Measurements from ENCODE around the gene PCDHGA9. TPM values are rescaled to one million over a fixed set of nuclear protein-coding genes. Genes with fewer than 3 reads are reported as not detected.

Gene PCDHGA9
- total RNA-seq, 2 donors from 2014 or later = 12.0 to 18.6 TPM

- H3K27me3 ChIP-seq (replicated peaks; ENCODE audit: insufficient read depth) = no peaks in the 10 kb centered on the region
- no peak for ATAC-seq (ENCODE audit: insufficient number of reproducible peaks, low FRiP score, low read depth)
- H3K36me3 ChIP-seq = peaks cover under 1% of the 10 kb centered on the region
- no peak for DNase-seq (ENCODE audit: low spot score)
- peaks cover 83% of the 10 kb centered on the region for H3K9me3 ChIP-seq
- H3K27ac ChIP-seq = no peak overlapping the region
- no peak overlapping the region for H3K4me3 ChIP-seq
- no peaks in the 10 kb centered on the region for H3K4me1 ChIP-seq (ENCODE audit: control insufficient read depth in 1 of 2, low read depth in 2 of 2)
- no peak for TF ChIP-seq CTCF (IDR thresholded peaks at IDR 0.05)
Observed at GRCh38 chr5:141434006-141434405, 31.4 kb downstream of the PCDHGA9 start.

GRCh38 chr5:141437221-141437620 lies 34.6 kb downstream of the PCDHGA9 start:
- ATAC-seq (ENCODE audit: insufficient number of reproducible peaks, low FRiP score, low read depth) (no peak), DNase-seq (ENCODE audit: low spot score) (no peak)
- H3K9me3 ChIP-seq = peaks cover 84% of the 10 kb centered on the region
- TF ChIP-seq CTCF (IDR thresholded peaks at IDR 0.05) = no peak
- H3K4me1 ChIP-seq (ENCODE audit: control insufficient read depth in 1 of 2, low read depth in 2 of 2) = no peaks in the 10 kb centered on the region
- no peaks in the 10 kb centered on the region for H3K27me3 ChIP-seq (replicated peaks; ENCODE audit: insufficient read depth)
- H3K27ac ChIP-seq = no peak overlapping the region
- peaks cover 6% of the 10 kb centered on the region for H3K36me3 ChIP-seq
- H3K4me3 ChIP-seq = no peak overlapping the region

DNA sequence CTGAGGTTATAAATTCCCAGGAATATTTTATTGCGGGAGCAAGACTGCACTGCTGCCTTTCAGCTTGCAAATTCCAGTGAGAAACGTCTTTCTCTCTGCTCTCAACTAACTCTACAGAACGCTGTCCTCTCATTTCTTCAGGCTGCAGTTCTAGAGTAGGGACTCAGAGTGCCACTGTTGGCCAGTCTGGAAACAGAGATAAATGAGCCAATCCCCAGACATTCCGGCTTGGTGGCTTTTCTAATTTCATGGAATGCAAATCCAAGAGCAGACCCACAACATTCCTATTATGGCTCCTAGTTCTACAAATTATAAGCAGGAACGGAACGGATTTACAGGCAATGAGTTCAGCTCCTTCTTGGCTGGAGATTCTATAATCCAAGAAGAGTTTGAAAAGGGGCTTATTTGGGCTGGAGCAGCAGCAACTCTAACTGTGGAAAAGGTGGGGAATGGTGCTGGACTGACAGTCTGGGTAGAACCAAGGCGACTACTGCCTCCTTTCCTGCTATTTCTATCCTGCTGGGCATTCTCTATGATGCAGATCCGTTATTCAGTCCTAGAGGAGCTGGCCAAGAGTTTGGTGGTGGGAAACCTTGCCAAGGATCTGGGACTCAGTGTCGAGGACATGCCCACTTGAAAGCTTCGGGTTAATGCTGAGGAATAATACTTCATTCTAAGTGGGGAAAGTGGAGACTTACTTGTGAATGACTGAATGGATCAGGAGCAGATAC lies 37.0 kb downstream of the PCDHGA9 start:
- no peak for ATAC-seq (ENCODE audit: insufficient number of reproducible peaks, low FRiP score, low read depth)
- H3K9me3 ChIP-seq = peaks cover 78% of the 10 kb centered on the region
- H3K36me3 ChIP-seq = peaks cover 6% of the 10 kb centered on the region
- no peak for DNase-seq (ENCODE audit: low spot score)
- H3K4me1 ChIP-seq (ENCODE audit: control insufficient read depth in 1 of 2, low read depth in 2 of 2) = no peaks in the 10 kb centered on the region
- H3K27me3 ChIP-seq (replicated peaks; ENCODE audit: insufficient read depth) = no peaks in the 10 kb centered on the region
- H3K27ac ChIP-seq = no peak overlapping the region
- no peak for TF ChIP-seq CTCF (IDR thresholded peaks at IDR 0.05)
- no peak overlapping the region for H3K4me3 ChIP-seq

DNA sequence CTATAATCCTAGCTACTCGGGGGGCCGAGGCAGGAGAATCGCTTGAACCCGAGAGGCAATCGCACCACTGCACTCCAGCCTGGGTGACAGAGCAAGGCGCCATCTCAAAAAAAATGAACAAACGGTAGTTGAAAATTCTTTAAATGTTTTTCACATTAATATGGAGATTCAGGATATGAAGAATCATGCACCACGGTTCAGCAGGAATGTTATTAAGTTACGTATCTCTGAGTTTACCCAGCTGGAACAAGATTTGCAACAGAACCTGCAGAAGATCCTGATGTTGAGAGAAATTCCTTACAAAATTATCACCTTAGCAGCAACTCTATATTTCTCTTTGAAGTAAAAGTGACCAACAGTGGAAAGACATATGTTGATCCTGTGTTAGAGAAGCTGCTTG lies 37.8 kb downstream of the PCDHGA9 start:
- Histone ChIP-seq H3K4me1 (ENCODE audit: control insufficient read depth in 1 of 2, low read depth in 2 of 2) (no peaks in the 10 kb centered on the region), H3K27ac (no peak overlapping the region), H3K9me3 (peaks cover 78% of the 10 kb centered on the region), H3K4me3 (no peak overlapping the region), H3K36me3 (peaks cover 6% of the 10 kb centered on the region), H3K27me3 (replicated peaks; ENCODE audit: insufficient read depth) (no peaks in the 10 kb centered on the region)
- ATAC-seq (ENCODE audit: insufficient number of reproducible peaks, low FRiP score, low read depth) (no peak), DNase-seq (ENCODE audit: low spot score) (no peak)
- no peak for TF ChIP-seq CTCF (IDR thresholded peaks at IDR 0.05)

- Histone ChIP-seq H3K9me3 (peaks cover 73% of the 10 kb centered on the region), H3K4me1 (ENCODE audit: control insufficient read depth in 1 of 2, low read depth in 2 of 2) (no peaks in the 10 kb centered on the region), H3K36me3 (peaks cover 6% of the 10 kb centered on the region), H3K27me3 (replicated peaks; ENCODE audit: insufficient read depth) (no peaks in the 10 kb centered on the region), H3K27ac (no peak overlapping the region), H3K4me3 (no peak overlapping the region)
- no peak for DNase-seq (ENCODE audit: low spot score)
- no peak for ATAC-seq (ENCODE audit: insufficient number of reproducible peaks, low FRiP score, low read depth)
- TF ChIP-seq CTCF (IDR thresholded peaks at IDR 0.05) = no peak
Observed at GRCh38 chr5:141441571-141442170, 39.1 kb downstream of the PCDHGA9 start.

Other genes with a start within 250 kb of the PCDHGA9 start
- gene PCDHB7, start 230.1 kb upstream of the PCDHGA9 start, total RNA-seq = 1 to 10 TPM; 4.2 to 7.1 TPM
- gene PCDHB8, start 225.0 kb upstream of the PCDHGA9 start, total RNA-seq = 1 to 10 TPM in 1 of 2 donors, under 1 TPM in 1; 0.95 to 1.7 TPM
- gene PCDHB16, start 220.4 kb upstream of the PCDHGA9 start, total RNA-seq = 10 to 100 TPM in 1 of 2 donors, 1 to 10 TPM in 1; 9.1 to 11.6 TPM
- gene PCDHB9, start 215.6 kb upstream of the PCDHGA9 start, total RNA-seq = 1 to 10 TPM; 4.2 to 9.6 TPM
- 1 to 10 TPM; 6.1 to 9.1 TPM for gene PCDHB10, start 210.4 kb upstream of the PCDHGA9 start, total RNA-seq
- 10 to 100 TPM in 1 of 2 donors, 1 to 10 TPM in 1; 6.0 to 10.6 TPM for gene PCDHB11, start 203.2 kb upstream of the PCDHGA9 start, total RNA-seq
- 1 to 10 TPM; 7.3 to 7.4 TPM for gene PCDHB12, start 194.1 kb upstream of the PCDHGA9 start, total RNA-seq
- gene PCDHB13, start 188.9 kb upstream of the PCDHGA9 start, total RNA-seq = 10 to 100 TPM in 1 of 2 donors, 1 to 10 TPM in 1; 8.0 to 16.1 TPM
- 10 to 100 TPM; 10.2 to 14.6 TPM for gene PCDHB14, start 179.4 kb upstream of the PCDHGA9 start, total RNA-seq
- 10 to 100 TPM in 1 of 2 donors, 1 to 10 TPM in 1; 6.1 to 10.7 TPM for gene PCDHB15, start 157.4 kb upstream of the PCDHGA9 start, total RNA-seq
- gene SLC25A2, start 98.7 kb upstream of the PCDHGA9 start, total RNA-seq = 1 to 10 TPM; 2.0 to 3.5 TPM
- 10 to 100 TPM; 35.9 to 56.1 TPM for gene TAF7, start 82.0 kb upstream of the PCDHGA9 start, total RNA-seq
- 1 to 10 TPM in 1 of 2 donors, under 1 TPM in 1; 0.41 to 2.8 TPM for gene PCDHGA1, start 72.3 kb upstream of the PCDHGA9 start, total RNA-seq
- gene PCDHGA2, start 64.0 kb upstream of the PCDHGA9 start, total RNA-seq = 10 to 100 TPM in 1 of 2 donors, 1 to 10 TPM in 1; 8.5 to 13.8 TPM
- 1 to 10 TPM; 5.3 to 9.1 TPM for gene PCDHGA3, start 58.9 kb upstream of the PCDHGA9 start, total RNA-seq
- 10 to 100 TPM in 1 of 2 donors, 1 to 10 TPM in 1; 6.8 to 11.4 TPM for gene PCDHGB1, start 52.7 kb upstream of the PCDHGA9 start, total RNA-seq
- gene PCDHGA4, start 47.8 kb upstream of the PCDHGA9 start, total RNA-seq = 10 to 100 TPM; 11.4 TPM
- 10 to 100 TPM in 1 of 2 donors, 1 to 10 TPM in 1; 9.7 to 13.4 TPM for gene PCDHGB2, start 42.8 kb upstream of the PCDHGA9 start, total RNA-seq
- 10 to 100 TPM in 1 of 2 donors, 1 to 10 TPM in 1; 9.5 to 12.5 TPM for gene PCDHGA5, start 38.6 kb upstream of the PCDHGA9 start, total RNA-seq
- 10 to 100 TPM; 11.2 to 15.4 TPM for gene PCDHGB3, start 32.5 kb upstream of the PCDHGA9 start, total RNA-seq
- gene PCDHGA6, start 28.9 kb upstream of the PCDHGA9 start, total RNA-seq = 10 to 100 TPM; 12.0 to 13.1 TPM
- 10 to 100 TPM; 11.9 to 12.2 TPM for gene PCDHGA7, start 20.0 kb upstream of the PCDHGA9 start, total RNA-seq
- 10 to 100 TPM; 11.6 to 18.1 TPM for gene PCDHGB4, start 15.1 kb upstream of the PCDHGA9 start, total RNA-seq
- gene PCDHGA8, start 10.1 kb upstream of the PCDHGA9 start, total RNA-seq = 10 to 100 TPM in 1 of 2 donors, 1 to 10 TPM in 1; 7.5 to 13.9 TPM
- 10 to 100 TPM; 20.8 to 26.3 TPM for gene PCDHGB5, start 4.8 kb upstream of the PCDHGA9 start, total RNA-seq
- gene PCDHGB6, start 5.2 kb downstream of the PCDHGA9 start, total RNA-seq = 10 to 100 TPM in 1 of 2 donors, 1 to 10 TPM in 1; 9.5 to 17.2 TPM
- 10 to 100 TPM; 11.1 to 14.4 TPM for gene PCDHGA10, start 10.2 kb downstream of the PCDHGA9 start, total RNA-seq
- 10 to 100 TPM; 18.0 to 28.1 TPM for gene PCDHGB7, start 14.9 kb downstream of the PCDHGA9 start, total RNA-seq
- 10 to 100 TPM; 10.4 to 11.6 TPM for gene PCDHGA11, start 18.3 kb downstream of the PCDHGA9 start, total RNA-seq
- gene PCDHGA12, start 27.7 kb downstream of the PCDHGA9 start, total RNA-seq = 10 to 100 TPM; 16.2 to 26.0 TPM
- 10 to 100 TPM; 61.3 to 99.9 TPM for gene PCDHGC3, start 73.2 kb downstream of the PCDHGA9 start, total RNA-seq
- 1 to 10 TPM; 6.4 to 7.9 TPM for gene PCDHGC4, start 82.3 kb downstream of the PCDHGA9 start, total RNA-seq
- 1 to 10 TPM; 5.7 to 6.9 TPM for gene PCDHGC5, start 86.3 kb downstream of the PCDHGA9 start, total RNA-seq
- gene DIAPH1, start 216.2 kb downstream of the PCDHGA9 start, total RNA-seq = 10 to 100 TPM; 91.0 to 93.1 TPM
- 10 to 100 TPM; 53.5 to 56.2 TPM for gene HDAC3, start 234.1 kb downstream of the PCDHGA9 start, total RNA-seq
- 1 to 10 TPM; 1.6 to 3.2 TPM for gene RELL2, start 234.2 kb downstream of the PCDHGA9 start, total RNA-seq
- gene FCHSD1, start 248.6 kb downstream of the PCDHGA9 start, total RNA-seq = 10 to 100 TPM; 42.6 to 47.0 TPM

Measured in thoracic aorta (tissue), 2 donors.